CD4-positive, alpha-beta T cell (primary cell): Measurements from ENCODE around the gene P3R3URF. TPM values are rescaled to one million over a fixed set of nuclear protein-coding genes. Genes with fewer than 3 reads are reported as not detected.
A peak's percentile ranks its signal among the peaks of the same experiment; 100 is the strongest.

ENCODE experiments used
- ATAC-seq: fragments of 200-7000 bp; cut with Tn5 transposase; one replicate; pipeline ENCODE4 v1.10.0; 2022; ENCODE audit warnings: mild to moderate bottlenecking; ENCODE audit not compliant: poor library complexity
- CTCF ChIA-PET: fragments of 350-600 bp; sonication (Branson Sonifier 250); formaldehyde crosslinking; loops from one replicate; lab custom pipeline; 2021; ENCODE audit warnings: antibody characterized with exemption, inconsistent platforms; lab: Charles Lee
- POLR2A ChIA-PET: fragments of 350-600 bp; sonication (Branson Sonifier 250); formaldehyde crosslinking; loops from one replicate; lab custom pipeline; 2021; ENCODE audit warnings: antibody characterized with exemption, inconsistent platforms; lab: Charles Lee
- DNase-seq, 14 experiments: peaks; one replicate each; pipeline ENCODE4 v3.0.0-alpha.2; 2013 to 2020; ENCODE audit warnings: mixed read lengths in 2 of 14
- H3K27ac ChIP-seq, 2 donors: one replicate each; pipeline versions ENCODE4 v1.5.1 to v1.7.0; 2013; ENCODE audit warnings: low read length in 2 of 2, low read depth in 1 of 2, mild to moderate bottlenecking in 1 of 2
- H3K27me3 ChIP-seq, 2 experiments: 1 replicate in 1 of 2; 2 replicates in 1 of 2; pipeline versions ENCODE4 v1.6.1 to v1.7.0; 2013; ENCODE audit warnings: low read length in 2 of 2, control low read depth in 1 of 2, mild to moderate bottlenecking in 1 of 2, moderate library complexity in 1 of 2; ENCODE audit not compliant: insufficient read depth in 2 of 2, control insufficient read depth in 1 of 2
- H3K36me3 ChIP-seq: one replicate; pipeline ENCODE4 v1.6.1; 2013; ENCODE audit warnings: low read length, control low read depth; ENCODE audit not compliant: insufficient read depth
- H3K4me1 ChIP-seq: one replicate; pipeline ENCODE4 v1.6.1; 2013; ENCODE audit warnings: low read length, control low read depth; ENCODE audit not compliant: insufficient read depth
- H3K4me3 ChIP-seq: one replicate; pipeline ENCODE4 v1.5.1; 2013; ENCODE audit warnings: mild to moderate bottlenecking, low read length, moderate library complexity
- H3K9me3 ChIP-seq, 2 experiments: 1 replicate in 1 of 2; 2 replicates in 1 of 2; pipeline versions ENCODE4 v1.6.1 to v1.7.0; 2013; ENCODE audit warnings: low read length in 2 of 2, mild to moderate bottlenecking in 2 of 2, control low read depth in 1 of 2, moderate library complexity in 1 of 2; ENCODE audit not compliant: control insufficient read depth in 1 of 2, insufficient read depth in 1 of 2
- H3K27ac Mint-ChIP-seq: one replicate; pipeline ENCODE4 v1.8.0; 2020; ENCODE audit warnings: mixed read lengths
- H3K27me3 Mint-ChIP-seq: one replicate; pipeline ENCODE4 v1.8.0; 2021; ENCODE audit warnings: mixed read lengths
- H3K36me3 Mint-ChIP-seq: one replicate; pipeline ENCODE4 v1.8.0; 2021; ENCODE audit warnings: low read depth, mixed read lengths
- H3K4me1 Mint-ChIP-seq: one replicate; pipeline ENCODE4 v1.8.0; 2021; ENCODE audit warnings: low read depth, mixed read lengths
- H3K4me3 Mint-ChIP-seq: one replicate; pipeline ENCODE4 v1.8.0; 2020; ENCODE audit warnings: mild to moderate bottlenecking, mixed read lengths
- H3K9me3 Mint-ChIP-seq: one replicate; pipeline ENCODE4 v1.8.0; 2020; ENCODE audit warnings: mixed read lengths
- CTCF ChIP-seq: fragments of 200-600 bp; IDR thresholded peaks from one replicate; pipeline ENCODE4 v1.8.0; 2022; ENCODE audit warnings: antibody characterized with exemption, mild to moderate bottlenecking
- intact Hi-C, 2 experiments: fragments of 100-400 bp; cut with DNase I in 1 of 2; cut with micrococcal nuclease in 1 of 2; formaldehyde crosslinking; loops; one replicate each; pipeline versions ENCODE4 v1.15.1 to v1.9.0; 2023 to 2025; cut with DNase I, micrococcal nuclease
- total RNA-seq, 174 experiments: library from RNA in 2 of 174; stranded (reverse) in 2 of 174; gene quantifications; one replicate each; pipeline ENCODE4 v1.2.3 and lab custom pipeline; 2021 to 2026

P3R3URF gene
- total RNA-seq, 2 experiments from 2014 or later = not detected

GRCh38 chr1:46196609-46197008 lies 20.3 kb upstream of the P3R3URF start:
- Histone ChIP-seq H3K4me1 (peaks cover 28% of the 10 kb centered on the region), H3K27ac (no peak overlapping the region), H3K4me3 (no peak overlapping the region), H3K27me3 (no peaks in the 10 kb centered on the region), H3K9me3 (no peaks in the 10 kb centered on the region), H3K36me3 (peaks cover 40% of the 10 kb centered on the region)
- DNase-seq (no peak), ATAC-seq (no peak)
- CTCF ChIA-PET = no interaction called here
- H3K9me3 Mint-ChIP-seq = no peaks in the 10 kb centered on the region
- H3K4me1 Mint-ChIP-seq = peaks cover 28% of the 10 kb centered on the region
- TF ChIP-seq CTCF = no peak
- intact Hi-C loops = loop anchor here in 1 of 2 experiments (5.0 to 10.0 kb wide), 3 partner anchors 106 to 1842 kb away; partner anchors contain the start of genes ERI3, LRRC41 and UQCRH
- H3K36me3 Mint-ChIP-seq = peaks cover 47% of the 10 kb centered on the region
- H3K27me3 Mint-ChIP-seq = no peaks in the 10 kb centered on the region
- POLR2A ChIA-PET = interaction anchor here (0.9 kb wide), 1 partner anchor 50 kb away, joined by 3 read pairs; no protein-coding TSS in a partner anchor
- peak overlapping the region; percentile 86 for H3K4me3 Mint-ChIP-seq
- no peak overlapping the region for H3K27ac Mint-ChIP-seq

- DNase-seq (no peak), ATAC-seq (no peak)
- CTCF ChIA-PET = interaction anchor here (1.5 kb wide), 1 partner anchor 29 kb away, joined by 4 read pairs; no protein-coding TSS in a partner anchor
- no peak for TF ChIP-seq CTCF
- POLR2A ChIA-PET = no interaction called here
- H3K4me3 Mint-ChIP-seq = no peak overlapping the region
- H3K4me1 ChIP-seq = peaks cover 28% of the 10 kb centered on the region
- H3K9me3 Mint-ChIP-seq = no peaks in the 10 kb centered on the region
- H3K27ac ChIP-seq = no peak overlapping the region
- H3K9me3 ChIP-seq = no peaks in the 10 kb centered on the region
- peaks cover 59% of the 10 kb centered on the region for H3K36me3 Mint-ChIP-seq
- H3K27ac Mint-ChIP-seq = no peak overlapping the region
- H3K4me1 Mint-ChIP-seq = peaks cover 24% of the 10 kb centered on the region
- H3K36me3 ChIP-seq = peaks cover 51% of the 10 kb centered on the region
- intact Hi-C loops = loop anchor here in 1 of 2 experiments (5.0 to 10.0 kb wide), 3 partner anchors 108 to 1840 kb away; partner anchors contain the start of genes ERI3, LRRC41 and UQCRH
- H3K27me3 Mint-ChIP-seq = no peaks in the 10 kb centered on the region
- no peaks in the 10 kb centered on the region for H3K27me3 ChIP-seq
- no peak overlapping the region for H3K4me3 ChIP-seq
These were observed 18.4 kb upstream of the P3R3URF start for GRCh38 chr1:46194641-46195193.

GRCh38 chr1:46193984-46194570 lies 17.8 kb upstream of the P3R3URF start:
- Histone ChIP-seq H3K36me3 (peaks cover 55% of the 10 kb centered on the region), H3K4me3 (no peak overlapping the region), H3K4me1 (peaks cover 24% of the 10 kb centered on the region), H3K27ac (no peak overlapping the region), H3K9me3 (no peaks in the 10 kb centered on the region), H3K27me3 (no peaks in the 10 kb centered on the region)
- H3K4me1 Mint-ChIP-seq = peaks cover 21% of the 10 kb centered on the region
- DNase-seq (no peak), ATAC-seq (no peak)
- TF ChIP-seq CTCF = no peak
- ChIA-PET CTCF (interaction anchor here (1.5 kb wide), 1 partner anchor 29 kb away, joined by 4 read pairs; no protein-coding TSS in a partner anchor), POLR2A (no interaction called here)
- H3K27ac Mint-ChIP-seq = no peak overlapping the region
- peaks cover 65% of the 10 kb centered on the region for H3K36me3 Mint-ChIP-seq
- no peaks in the 10 kb centered on the region for H3K9me3 Mint-ChIP-seq
- intact Hi-C loops = loop anchor here in 1 of 2 experiments (10.0 kb wide), 1 partner anchor 1839 kb away; the partner anchor contains the start of gene ERI3
- H3K4me3 Mint-ChIP-seq = no peak overlapping the region
- H3K27me3 Mint-ChIP-seq = no peaks in the 10 kb centered on the region
